IPS-NIHi7 (cell line): ENCODE measurements around the gene RHEBL1.

ENCODE experiments used
- DNase-seq: peaks from one replicate; pipeline ENCODE4 v3.0.0; 2012; ENCODE audit warnings: mixed read lengths; ENCODE audit errors: extremely low spot score

The RHEBL1 gene

GRCh38 chr12:49069507-49070346 lies at the start of gene RHEBL1:
Gene RHEBL1, minus strand, starts transcription at chr12:49069979. Its CDS starts 194 bp downstream, at chr12:49069785.
- peak; percentile 96 for DNase-seq

- no peak for DNase-seq
Measured at GRCh38 chr12:49111206-49111605, 41.4 kb upstream of the RHEBL1 start.

GRCh38 chr12:49110464-49111155 lies 40.8 kb upstream of the RHEBL1 start, which contains the start of gene LMBR1L:
Gene LMBR1L, minus strand, starts transcription at chr12:49110847. Its CDS starts 292 bp downstream, at chr12:49110555.
- peak; percentile 99 for DNase-seq

- DNase-seq = peak; percentile 72
Measured at GRCh38 chr12:49109641-49110463, 40.1 kb upstream of the RHEBL1 start.

- DNase-seq = no peak
Measured at GRCh38 chr12:49108958-49109404, 39.2 kb upstream of the RHEBL1 start.

- no peak for DNase-seq
Measured at GRCh38 chr12:49105504-49106084, 35.8 kb upstream of the RHEBL1 start.

- DNase-seq = no peak
Measured at GRCh38 chr12:49104822-49105221, 35.0 kb upstream of the RHEBL1 start.

GRCh38 chr12:49100380-49100779 lies 30.6 kb upstream of the RHEBL1 start:
- no peak for DNase-seq

- DNase-seq = no peak
Measured at GRCh38 chr12:49098703-49099102, 28.9 kb upstream of the RHEBL1 start.

GRCh38 chr12:49098035-49098451 lies 28.3 kb upstream of the RHEBL1 start:
- peak; percentile 89 for DNase-seq

GRCh38 chr12:49097381-49097780 lies 27.6 kb upstream of the RHEBL1 start:
- DNase-seq = no peak

GRCh38 chr12:49094975-49095365 lies 25.2 kb upstream of the RHEBL1 start:
- no peak for DNase-seq

- peak; percentile 70 for DNase-seq
Measured at GRCh38 chr12:49094160-49094974, 24.6 kb upstream of the RHEBL1 start, which contains the start of gene DHH. Gene DHH, minus strand, starts transcription at chr12:49094801. Its CDS starts 289 bp downstream, at chr12:49094512.

GRCh38 chr12:49093792-49094159 lies 24.0 kb upstream of the RHEBL1 start:
- DNase-seq = no peak

- DNase-seq = no peak
Measured at GRCh38 chr12:49092816-49093406, 23.1 kb upstream of the RHEBL1 start.

GRCh38 chr12:49092086-49092815 lies 22.5 kb upstream of the RHEBL1 start:
- peak; percentile 75 for DNase-seq

GRCh38 chr12:49091836-49092085 lies 22.0 kb upstream of the RHEBL1 start:
- DNase-seq = no peak

GRCh38 chr12:49091056-49091835 lies 21.5 kb upstream of the RHEBL1 start:
- no peak for DNase-seq
